NCI-H2196 (cell line): ENCODE results near the gene RASIP1.
"Not testable (repeated sequence)": the region's sequence is repeated elsewhere in the genome, so short reads cannot be mapped to it uniquely, and the experiment has no call there.

Experiments used
- DNase-seq: peaks from one replicate; lab custom pipeline; 2025; ENCODE audit not compliant: unreplicated experiment; lab: John Stamatoyannopoulos, UW

Gene RASIP1

DNA sequence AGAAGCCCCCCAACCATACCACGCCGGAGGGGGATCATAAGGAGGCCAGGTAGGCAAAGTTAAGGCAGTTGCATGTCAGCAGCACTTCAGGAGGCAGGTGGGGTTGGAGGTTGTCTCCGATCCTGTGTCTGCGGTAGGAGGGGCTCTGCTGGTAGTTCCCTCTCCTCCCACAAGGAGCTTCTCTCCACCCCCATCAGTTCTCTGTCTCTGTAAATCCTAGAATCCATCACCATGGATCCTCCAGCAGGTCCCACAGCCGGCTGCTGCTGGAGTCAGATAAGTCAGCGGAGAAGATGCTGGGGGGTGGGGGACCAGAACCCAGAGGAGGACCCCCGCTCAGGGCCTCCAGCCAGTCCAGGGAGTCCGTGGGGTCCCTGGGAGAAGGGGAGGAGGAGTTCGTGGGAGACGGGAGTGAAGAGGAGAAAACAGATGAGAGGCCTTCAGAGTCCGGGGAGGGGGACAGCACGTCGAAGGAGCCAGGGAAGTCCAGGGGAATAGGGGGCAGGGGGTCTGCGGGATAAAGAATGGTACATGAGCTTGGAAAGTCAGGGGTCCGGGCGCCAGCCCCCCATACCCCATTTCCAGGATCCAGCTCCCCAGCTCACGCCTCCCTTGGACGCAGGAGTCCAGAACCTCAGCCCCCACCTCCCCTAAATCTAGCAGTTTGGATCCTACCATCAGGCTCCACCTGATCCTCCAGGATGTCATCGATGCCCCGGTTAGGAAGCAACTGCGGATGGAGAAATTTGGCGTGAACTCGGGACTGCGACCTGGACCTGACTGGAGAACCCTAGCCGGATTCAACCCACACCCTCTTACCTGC, 27.2 kb downstream of the RASIP1 start:
- DNase-seq: peak; percentile 19

GRCh38 chr19:48711106-48711662, 29.2 kb downstream of the RASIP1 start:
- no peak for DNase-seq

DNA sequence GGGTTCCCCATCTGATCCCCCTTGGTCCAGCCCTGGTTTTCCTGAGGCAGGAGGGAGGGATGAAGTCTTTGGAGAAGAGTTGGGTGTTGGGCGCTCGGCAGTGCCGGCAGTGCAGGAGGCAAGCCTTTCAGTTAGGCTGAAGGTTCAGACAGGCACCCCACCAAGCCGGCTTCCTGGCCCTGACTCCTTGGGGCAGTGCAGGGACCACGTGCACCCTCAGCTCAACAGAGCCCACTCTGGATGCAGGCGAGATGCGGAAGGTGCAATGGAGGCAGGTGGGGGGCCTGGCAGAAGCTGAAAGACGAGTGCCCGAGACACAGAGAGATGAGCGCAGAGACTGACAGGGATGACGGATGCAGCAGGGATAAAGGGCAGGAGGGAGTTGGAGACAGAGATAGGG, 31.9 kb downstream of the RASIP1 start:
- DNase-seq: no peak

GRCh38 chr19:48705431-48705830, 35.0 kb downstream of the RASIP1 start:
- no peak for DNase-seq

- no peak for DNase-seq
Observed at GRCh38 chr19:48703316-48703715, 37.1 kb downstream of the RASIP1 start.

DNA sequence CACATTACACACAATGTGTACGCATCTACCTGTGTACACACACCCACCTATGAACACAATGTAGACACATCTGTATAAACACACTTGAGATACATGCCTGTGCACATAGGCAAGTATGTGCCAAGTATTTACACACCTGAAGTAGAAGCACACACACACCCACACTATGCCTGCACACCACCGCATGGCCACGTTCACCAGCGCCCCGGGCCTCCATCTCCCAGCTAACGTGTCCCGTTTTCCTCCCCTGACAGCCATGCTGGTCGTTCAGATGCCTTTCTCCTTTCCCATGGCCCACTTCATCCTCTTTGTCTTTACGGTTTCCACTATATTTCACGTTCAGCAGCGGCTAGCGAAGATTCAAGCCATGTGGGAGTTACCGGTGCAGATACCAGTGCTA, 37.7 kb downstream of the RASIP1 start:
- DNase-seq: no peak

- DNase-seq: no peak
Observed at GRCh38 chr19:48698046-48698445, 42.4 kb downstream of the RASIP1 start.

DNA sequence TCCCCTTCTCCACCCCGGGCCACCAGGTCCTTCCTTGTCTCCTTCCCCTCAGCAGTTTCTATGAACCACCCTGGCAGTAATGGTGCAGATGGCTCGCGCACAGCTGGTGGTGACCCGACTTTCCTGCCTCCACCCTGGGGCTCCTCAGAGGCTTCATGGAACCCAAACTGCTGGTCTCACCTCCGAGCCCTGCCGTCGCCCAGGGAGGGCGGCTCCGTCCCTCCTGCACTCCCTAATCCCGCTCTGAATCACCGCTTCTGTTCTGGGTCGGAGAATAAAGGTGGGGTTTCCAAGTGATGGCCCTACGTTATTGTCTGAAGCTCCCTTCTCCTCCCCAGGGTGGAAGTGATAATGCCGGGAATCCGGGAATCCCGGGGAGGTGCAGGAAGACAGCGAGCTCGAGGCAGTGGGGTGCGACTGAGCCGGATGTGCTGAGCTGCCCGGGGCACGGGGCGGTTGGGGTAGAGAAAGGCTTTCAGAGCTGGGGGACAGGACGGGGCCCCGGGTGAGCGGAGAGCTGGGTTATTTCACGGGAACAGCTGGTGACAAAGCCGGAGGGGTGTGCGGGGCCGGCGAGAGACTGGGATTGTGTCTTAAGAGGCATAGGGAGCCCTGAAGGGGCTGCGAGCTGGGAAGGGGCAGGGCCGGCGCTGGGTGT, 43.9 kb downstream of the RASIP1 start:
- no peak for DNase-seq

- peak; percentile 52 for DNase-seq
Observed at GRCh38 chr19:48695743-48696352, 44.6 kb downstream of the RASIP1 start, which contains the start of gene FUT2. TSS of gene FUT2 (plus strand) at chr19:48695971. CDS start at chr19:48702957, 6,986 bp downstream.

- not testable (repeated sequence) for DNase-seq
Observed at GRCh38 chr19:48693629-48694028, 46.8 kb downstream of the RASIP1 start.

DNA sequence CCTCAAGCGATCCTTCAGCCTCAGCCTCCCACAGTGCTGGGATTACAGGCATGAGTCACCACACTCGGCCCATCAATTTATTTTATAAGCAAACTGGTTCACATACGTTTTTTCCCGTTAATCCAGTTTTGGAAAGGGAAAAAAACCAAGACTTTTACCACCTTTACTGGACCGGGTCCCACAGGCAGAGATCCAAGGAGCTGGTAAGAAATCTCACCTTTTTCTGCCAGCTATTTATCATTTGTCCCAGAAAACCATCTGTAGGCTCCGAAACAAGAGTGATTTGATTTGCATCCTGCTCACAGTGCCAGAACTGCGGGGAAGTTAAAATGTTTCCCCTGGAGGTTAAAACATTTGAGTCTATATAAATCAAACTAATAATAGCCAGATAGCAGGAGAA, 51.0 kb downstream of the RASIP1 start:
- no peak for DNase-seq

DNA sequence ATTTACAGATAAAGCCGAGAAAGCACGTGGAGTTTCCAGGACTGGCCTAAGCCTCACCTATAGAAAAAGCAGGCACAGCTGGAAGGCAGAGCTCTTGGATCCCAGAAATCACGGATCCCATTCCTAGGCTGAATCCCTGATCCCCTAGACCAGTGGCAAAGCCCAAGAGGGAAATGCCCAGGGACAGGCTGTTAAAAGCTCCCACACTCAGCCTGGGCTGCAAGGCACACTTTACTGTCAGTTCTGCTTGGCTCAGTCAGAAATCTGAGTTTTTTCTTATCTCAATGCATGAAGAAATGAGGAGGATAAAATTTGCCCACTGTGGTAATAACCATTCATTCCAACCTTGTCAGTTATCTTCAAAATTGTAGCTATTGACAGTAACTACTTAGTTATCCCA, 52.6 kb downstream of the RASIP1 start:
- DNase-seq: no peak

- DNase-seq: not testable (repeated sequence)
Observed at GRCh38 chr19:48686637-48687036, 53.8 kb downstream of the RASIP1 start.

GRCh38 chr19:48686088-48686487, 54.3 kb downstream of the RASIP1 start:
- no peak for DNase-seq

DNA sequence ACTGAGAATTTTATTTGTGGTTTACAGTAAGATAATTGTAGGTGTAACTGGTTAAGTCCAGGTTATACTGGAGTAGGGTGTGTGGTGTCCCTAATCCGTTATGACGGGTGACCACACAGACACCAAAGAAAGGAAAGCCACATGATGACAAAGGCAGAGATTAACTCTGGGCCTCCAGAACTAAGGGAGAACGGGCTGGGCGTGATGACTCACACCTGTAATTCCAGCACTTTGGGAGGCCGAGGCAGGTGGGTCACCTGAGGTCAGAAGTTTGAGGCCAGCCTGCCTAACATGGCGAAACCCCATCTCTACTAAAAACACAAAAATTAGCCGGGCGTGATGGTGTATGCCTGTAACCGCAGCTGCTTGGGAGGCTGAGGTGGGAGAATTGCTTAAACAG, 54.8 kb downstream of the RASIP1 start:
- DNase-seq: no peak

DNA sequence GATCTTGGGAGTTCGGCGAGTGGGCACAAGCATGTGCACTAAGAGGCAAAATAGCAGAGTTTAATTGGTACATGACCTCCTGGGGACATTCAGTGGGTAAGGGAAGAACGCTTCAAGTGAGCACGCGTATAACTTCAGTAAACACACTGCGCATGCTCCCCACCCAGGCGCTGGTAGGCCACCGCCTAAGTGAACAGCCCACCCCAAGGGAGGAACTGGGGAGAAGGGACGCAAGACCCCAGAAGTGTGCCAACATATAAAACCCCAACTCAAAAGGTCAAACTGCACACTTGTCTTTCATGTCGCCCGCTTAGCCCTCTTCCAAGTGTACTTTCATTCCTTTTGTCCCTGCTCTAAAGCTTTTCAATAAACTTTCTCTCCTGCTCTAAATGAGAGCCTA, 57.1 kb downstream of the RASIP1 start:
- DNase-seq: no peak

DNA sequence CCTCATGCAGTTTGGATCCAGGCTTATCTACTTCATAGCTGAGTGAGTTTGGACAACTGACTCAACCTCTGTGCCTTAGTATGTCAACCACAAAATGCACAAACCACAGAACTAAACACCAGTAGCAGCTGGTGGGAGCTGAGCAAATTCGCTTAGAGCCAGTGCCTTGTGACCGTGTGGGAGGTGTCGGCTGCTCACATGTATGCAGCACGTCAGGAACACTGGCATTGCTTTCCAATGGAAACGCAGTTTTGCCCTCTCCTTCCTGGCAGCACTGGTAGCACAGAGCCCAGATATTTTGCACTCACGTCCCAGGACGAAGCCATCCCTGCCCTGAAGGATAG, 59.3 kb downstream of the RASIP1 start:
- no peak for DNase-seq

DNA sequence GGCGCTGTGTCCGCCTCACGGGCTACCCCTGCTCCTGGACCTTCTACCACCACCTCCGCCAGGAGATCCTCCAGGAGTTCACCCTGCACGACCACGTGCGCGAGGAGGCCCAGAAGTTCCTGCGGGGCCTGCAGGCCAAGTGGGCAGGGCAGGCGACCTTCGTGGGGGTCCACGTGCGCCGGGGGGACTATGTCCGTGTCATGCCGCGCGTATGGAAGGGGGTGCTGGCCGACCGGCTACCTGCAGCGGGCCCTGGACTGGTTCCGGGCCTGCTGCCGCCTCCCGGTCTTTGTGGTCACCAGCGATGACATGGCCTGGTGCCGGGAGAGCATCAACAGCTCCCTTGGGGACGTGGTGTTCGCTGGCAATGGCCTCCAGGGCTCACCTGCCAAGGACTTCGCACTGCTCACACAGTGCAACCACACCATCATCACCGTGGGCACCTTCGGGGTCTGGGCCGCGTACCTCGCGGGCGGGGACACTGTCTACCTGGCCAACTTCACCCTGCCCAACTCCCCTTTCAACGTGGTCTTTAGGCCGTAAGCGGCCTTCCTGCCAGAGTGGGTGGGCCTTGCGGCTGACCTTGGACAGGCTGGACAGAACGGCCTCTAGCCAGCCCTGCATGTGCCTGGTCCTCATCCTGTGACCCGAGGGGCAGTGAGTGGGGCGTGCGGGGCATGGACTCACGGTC, 59.8 kb downstream of the RASIP1 start:
- no peak for DNase-seq

DNA sequence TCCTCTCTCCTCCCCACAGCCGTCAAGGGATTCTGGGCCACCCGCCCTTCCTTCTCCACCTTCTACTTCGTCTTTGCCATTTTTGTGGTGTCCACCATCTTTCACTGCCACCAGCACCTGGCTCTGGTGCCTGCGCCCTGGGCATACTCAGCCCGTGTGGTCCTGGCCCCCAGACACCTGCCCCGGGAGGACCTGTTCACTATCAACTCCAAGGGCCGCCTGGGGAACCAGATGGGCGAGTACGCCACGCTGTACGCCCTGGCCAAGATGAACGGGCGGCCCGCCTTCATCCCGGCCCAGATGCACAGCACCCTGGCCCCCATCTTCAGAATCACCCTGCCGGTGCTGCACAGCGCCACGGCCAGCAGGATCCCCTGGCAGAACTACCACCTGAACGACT, 60.4 kb downstream of the RASIP1 start:
- not testable (repeated sequence) for DNase-seq

- no peak for DNase-seq
Observed at GRCh38 chr19:48678201-48678600, 62.2 kb downstream of the RASIP1 start.

DNA sequence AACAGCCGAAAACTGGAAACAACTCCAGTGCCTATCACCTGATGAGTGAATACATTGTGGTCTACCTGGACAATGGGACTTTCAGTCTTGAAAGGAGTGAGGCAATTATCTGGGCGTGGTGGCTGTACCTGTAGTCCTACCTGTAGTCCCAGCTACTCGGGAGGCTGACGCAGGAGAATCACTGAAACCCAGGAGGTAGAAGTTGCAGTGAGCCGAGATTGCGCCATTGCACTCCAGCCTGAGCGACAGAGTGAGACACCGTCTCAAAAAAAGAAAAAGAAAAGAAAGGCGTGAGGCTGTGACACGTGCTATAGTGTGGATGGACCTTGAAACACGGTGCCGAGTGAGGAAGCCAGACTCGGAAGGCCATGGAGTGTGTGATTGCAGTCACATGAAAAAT, 63.5 kb downstream of the RASIP1 start:
- DNase-seq: no peak
